Stimulated activated naive CD4-positive, alpha-beta T cell treated with Interleukin-2 at 50 U/mL for 16 hours (primary cell): ENCODE data around the gene POGLUT2.

ENCODE experiments used
- DNase-seq: peaks from one replicate; lab custom pipeline; 2025; lab: John Stamatoyannopoulos, UW

The POGLUT2 gene

GRCh38 chr13:102798581-102799425, at the start of gene POGLUT2, which contains the start of gene BIVM:
Gene POGLUT2 (minus strand): TSS chr13:102798976. CDS start chr13:102798670, 306 bp downstream.
Gene BIVM (plus strand): TSS chr13:102799119. CDS start chr13:102807268, 8,149 bp downstream.
- peak; percentile 77 for DNase-seq

GRCh38 chr13:102847272-102848234, 48.8 kb upstream of the POGLUT2 start:
- DNase-seq: no peak

- peak; percentile 26 for DNase-seq
These were observed 47.7 kb upstream of the POGLUT2 start for GRCh38 chr13:102846261-102847015.

- peak; percentile 93 for DNase-seq
These were observed 47.0 kb upstream of the POGLUT2 start, which contains the start of gene ERCC5 for GRCh38 chr13:102845630-102846260. Gene ERCC5 (plus strand): TSS chr13:102846032. CDS start chr13:102846267, 235 bp downstream.

GRCh38 chr13:102845289-102845629, 46.5 kb upstream of the POGLUT2 start:
- no peak for DNase-seq

GRCh38 chr13:102839462-102839861, 40.7 kb upstream of the POGLUT2 start:
- DNase-seq: no peak

- no peak for DNase-seq
These were observed 40.2 kb upstream of the POGLUT2 start for GRCh38 chr13:102838982-102839381.

- no peak for DNase-seq
These were observed 39.5 kb upstream of the POGLUT2 start for GRCh38 chr13:102838273-102838672.

GRCh38 chr13:102836471-102836870, 37.7 kb upstream of the POGLUT2 start:
- DNase-seq: no peak

GRCh38 chr13:102830646-102831045, 31.9 kb upstream of the POGLUT2 start:
- DNase-seq: no peak

- DNase-seq: no peak
These were observed 27.3 kb upstream of the POGLUT2 start for GRCh38 chr13:102825921-102826706.

- no peak for DNase-seq
These were observed 26.6 kb upstream of the POGLUT2 start for GRCh38 chr13:102825400-102825799.

GRCh38 chr13:102817907-102818306, 19.1 kb upstream of the POGLUT2 start:
- no peak for DNase-seq

- no peak for DNase-seq
These were observed 18.5 kb upstream of the POGLUT2 start for GRCh38 chr13:102817241-102817640.

- DNase-seq: no peak
These were observed 17.9 kb upstream of the POGLUT2 start for GRCh38 chr13:102816708-102817107.

GRCh38 chr13:102815788-102816187, 17.0 kb upstream of the POGLUT2 start:
- no peak for DNase-seq

- DNase-seq: no peak
These were observed 16.0 kb upstream of the POGLUT2 start for GRCh38 chr13:102814793-102815192.

GRCh38 chr13:102814025-102814607, 15.3 kb upstream of the POGLUT2 start:
- no peak for DNase-seq

GRCh38 chr13:102812611-102813287, 14.0 kb upstream of the POGLUT2 start:
- DNase-seq: no peak

- no peak for DNase-seq
These were observed 8.9 kb upstream of the POGLUT2 start for GRCh38 chr13:102807699-102808098.
